H1 (cell line): ENCODE results near the gene GPX7. TPM values are rescaled to one million over a fixed set of nuclear protein-coding genes. Genes with fewer than 3 reads are reported as not detected.

Source experiments
- CTCF ChIA-PET: fragments of 300-600 bp; sonication (Branson Sonifier 250); formaldehyde crosslinking; loops from one replicate; lab custom pipeline; 2021; ENCODE audit not compliant: partially characterized antibody; lab: Charles Lee
- POLR2A ChIA-PET: fragments of 300-600 bp; sonication (Branson Sonifier 250); formaldehyde crosslinking; loops from one replicate; lab custom pipeline; 2021; ENCODE audit warnings: inconsistent platforms; ENCODE audit not compliant: partially characterized antibody; lab: Charles Lee
- DNase-seq, 2 experiments: peaks; one replicate each; pipeline versions ENCODE4 v3.0.0 to v3.0.0-alpha.2; 2010 to 2022; ENCODE audit warnings: low spot score in 2 of 2, low read depth in 1 of 2, mixed read lengths in 1 of 2
- FAIRE-seq: peaks from 2 replicates; lab custom pipeline; 2011; peaks lifted over from hg19 to GRCh38; lab: Jason Lieb, UNC
- H2AFZ ChIP-seq: 2 replicates; pipeline ENCODE4 v1.8.1; 2012; ENCODE audit warnings: low read length, inconsistent platforms
- H2AK5ac ChIP-seq: 2 replicates; pipeline ENCODE4 v1.6.1; 2013; ENCODE audit warnings: low read depth, low read length
- H2BK120ac ChIP-seq: replicated peaks from 2 replicates; pipeline ENCODE3; 2013; ENCODE audit warnings: low read depth, low read length, inconsistent platforms
- H2BK12ac ChIP-seq: 2 replicates; pipeline ENCODE4 v1.6.1; 2013; ENCODE audit warnings: low read depth, low read length
- H2BK15ac ChIP-seq: 2 replicates; pipeline ENCODE4 v1.6.1; 2013; ENCODE audit warnings: low read length
- H2BK20ac ChIP-seq: 2 replicates; pipeline ENCODE4 v1.6.1; 2013; ENCODE audit warnings: low read length
- H2BK5ac ChIP-seq: 2 replicates; pipeline ENCODE4 v1.6.1; 2013; ENCODE audit warnings: low read depth, low read length
- H3K14ac ChIP-seq: 2 replicates; pipeline ENCODE4 v1.6.1; 2013; ENCODE audit warnings: inconsistent platforms; ENCODE audit not compliant: insufficient read length
- H3K18ac ChIP-seq: 2 replicates; pipeline ENCODE4 v1.6.1; 2013; ENCODE audit warnings: low read length; ENCODE audit errors: extremely low read depth
- H3K23ac ChIP-seq: 2 replicates; pipeline ENCODE4 v1.6.1; 2013; ENCODE audit warnings: inconsistent platforms; ENCODE audit not compliant: insufficient read length
- H3K23me2 ChIP-seq: 2 replicates; pipeline ENCODE4 v1.6.1; 2013; ENCODE audit warnings: low read depth, low read length
- H3K27ac ChIP-seq: 2 replicates; pipeline ENCODE4 v1.6.1; 2011; ENCODE audit warnings: low read depth, low read length, inconsistent platforms
- H3K27me3 ChIP-seq, 4 experiments: replicated peaks in 1 of 4; 1 replicate in 1 of 4; 2 replicates in 3 of 4; pipeline versions ENCODE4 v1.6.1 to v1.8.1; 2011 to 2013; ENCODE audit warnings: low read length in 3 of 4, mild to moderate bottlenecking in 3 of 4, inconsistent platforms in 2 of 4, mixed read lengths in 2 of 4, moderate library complexity in 1 of 4; ENCODE audit not compliant: control insufficient read depth in 3 of 4, insufficient read depth in 3 of 4; ENCODE audit errors: extremely low read depth in 1 of 4
- H3K36me3 ChIP-seq, 4 experiments: 2 replicates each; pipeline versions ENCODE4 v1.6.1 to v1.8.1; 2011 to 2013; ENCODE audit warnings: mild to moderate bottlenecking in 4 of 4, low read length in 3 of 4, moderate library complexity in 2 of 4, control low read depth in 1 of 4, inconsistent platforms in 1 of 4; ENCODE audit not compliant: insufficient read depth in 4 of 4, control insufficient read depth in 2 of 4
- H3K4ac ChIP-seq: replicated peaks from 2 replicates; pipeline ENCODE3; 2013; ENCODE audit warnings: low read length, low read depth, mixed read lengths, inconsistent platforms; ENCODE audit not compliant: insufficient read length
- H3K4me1 ChIP-seq, 4 experiments: replicated peaks in 1 of 4; 1 replicate in 1 of 4; 2 replicates in 3 of 4; pipeline versions ENCODE4 v1.6.1 to v1.8.1; 2011 to 2013; ENCODE audit warnings: low read length in 3 of 4, inconsistent platforms in 2 of 4, mixed read lengths in 1 of 4; ENCODE audit not compliant: insufficient read depth in 4 of 4, control insufficient read depth in 3 of 4
- H3K4me2 ChIP-seq, 2 experiments: 2 replicates each; pipeline versions ENCODE4 v1.6.1 to v1.8.1; 2011 to 2013; ENCODE audit warnings: low read depth in 2 of 2, low read length in 2 of 2, control low read depth in 1 of 2, inconsistent platforms in 1 of 2, mild to moderate bottlenecking in 1 of 2; ENCODE audit not compliant: insufficient read depth in 1 of 2
- H3K4me3 ChIP-seq, 4 experiments: fragments of 200-600, 300-600 bp in 1 of 4; sonication (generic), shearing (Covaris generic), sonication (Bioruptor Twin) in 1 of 4; 2 replicates each; pipeline versions ENCODE4 v1.5.1 to v1.8.1; 2011 to 2016; ENCODE audit warnings: low read length in 4 of 4, low read depth in 3 of 4, control low read depth in 2 of 4, inconsistent platforms in 2 of 4, mild to moderate bottlenecking in 2 of 4, mixed read lengths in 1 of 4, moderate library complexity in 1 of 4; ENCODE audit not compliant: insufficient read depth in 2 of 4; ENCODE audit errors: extremely low read depth in 1 of 4
- H3K56ac ChIP-seq: replicated peaks from 2 replicates; pipeline ENCODE3; 2013; ENCODE audit warnings: low read depth, mild to moderate bottlenecking, mixed read lengths, low read length, inconsistent platforms; ENCODE audit not compliant: insufficient read length
- H3K79me1 ChIP-seq: 2 replicates; pipeline ENCODE4 v1.6.1; 2013; ENCODE audit warnings: low read depth, low read length, control low read depth
- H3K79me2 ChIP-seq, 2 experiments: 2 replicates each; pipeline versions ENCODE4 v1.6.1 to v1.8.1; 2012 to 2013; ENCODE audit warnings: low read length in 2 of 2, mild to moderate bottlenecking in 2 of 2, inconsistent platforms in 1 of 2; ENCODE audit not compliant: insufficient read depth in 2 of 2, control insufficient read depth in 1 of 2
- H3K9ac ChIP-seq, 4 experiments: replicated peaks in 1 of 4; 1 replicate in 1 of 4; 2 replicates in 3 of 4; pipeline versions ENCODE4 v1.6.1 to v1.8.1; 2011 to 2013; ENCODE audit warnings: low read depth in 3 of 4, low read length in 3 of 4, control low read depth in 2 of 4, mild to moderate bottlenecking in 2 of 4, moderate library complexity in 2 of 4, inconsistent platforms in 1 of 4; ENCODE audit errors: extremely low read depth in 1 of 4
- H3K9me3 ChIP-seq, 2 experiments: 2 replicates each; pipeline versions ENCODE4 v1.6.1 to v1.8.1; 2012 to 2013; ENCODE audit warnings: mild to moderate bottlenecking in 2 of 2, moderate library complexity in 2 of 2, control low read depth in 1 of 2, inconsistent platforms in 1 of 2, low read depth in 1 of 2, low read length in 1 of 2, mixed read lengths in 1 of 2; ENCODE audit not compliant: insufficient read depth in 2 of 2
- H4K20me1 ChIP-seq, 2 experiments: replicated peaks in 1 of 2; 2 replicates each; pipeline versions ENCODE3 to v1.8.1; 2011 to 2013; ENCODE audit warnings: inconsistent platforms in 2 of 2, low read length in 2 of 2, mild to moderate bottlenecking in 1 of 2; ENCODE audit not compliant: insufficient read depth in 2 of 2, control insufficient read depth in 1 of 2
- H4K5ac ChIP-seq: 2 replicates; pipeline ENCODE4 v1.6.1; 2013; ENCODE audit warnings: low read length, low read depth, mixed read lengths, inconsistent platforms; ENCODE audit not compliant: insufficient read length
- H4K8ac ChIP-seq: 2 replicates; pipeline ENCODE4 v1.8.0; 2013; ENCODE audit warnings: mild to moderate bottlenecking, moderate library complexity, low read length, inconsistent platforms; ENCODE audit not compliant: insufficient read depth; ENCODE audit errors: extremely low read depth
- H4K91ac ChIP-seq: replicated peaks from 2 replicates; pipeline ENCODE3; 2013; ENCODE audit warnings: low read length, mixed read lengths, inconsistent platforms; ENCODE audit not compliant: insufficient read length
- CBX5 ChIP-seq: fragments of 300-800, 300-1000 bp; sonication (generic); IDR thresholded peaks from 2 replicates; pipeline ENCODE4 v1.7.1; 2016; ENCODE audit warnings: antibody characterized with exemption, low read length, low read depth
- CREB1 ChIP-seq: IDR thresholded peaks from 2 replicates; pipeline ENCODE4 v1.6.1; 2012; ENCODE audit warnings: inconsistent platforms
- CTCF ChIP-seq, 3 experiments: IDR thresholded peaks; 1 replicate in 2 of 3; 2 replicates in 1 of 3; pipeline versions ENCODE4 v1.5.1 to v1.6.1; 2011; ENCODE audit warnings: low read length in 3 of 3, mild to moderate bottlenecking in 3 of 3, inconsistent platforms in 2 of 3, low read depth in 1 of 3, moderate library complexity in 1 of 3; ENCODE audit not compliant: insufficient read depth in 1 of 3; ENCODE audit errors: control extremely low read depth in 1 of 3
- PHF8 ChIP-seq: fragments of 200-600 bp; sonication (generic); conservative IDR thresholded peaks from 2 replicates; pipeline ENCODE4 v1.7.1; 2012; ENCODE audit warnings: low read depth, mild to moderate bottlenecking, inconsistent platforms, low read length, moderate library complexity
- SAP30 ChIP-seq: fragments of 300-600 bp; sonication (generic); IDR thresholded peaks from 2 replicates; pipeline ENCODE4 v1.7.1; 2012; ENCODE audit warnings: low read length, moderate library complexity, mild to moderate bottlenecking, inconsistent platforms; ENCODE audit not compliant: insufficient read depth, insufficient replicate concordance
- SIN3A ChIP-seq, 2 experiments: IDR thresholded peaks in 1 of 2; conservative IDR thresholded peaks in 1 of 2; 2 replicates each; pipeline ENCODE4 v1.6.1; 2011 to 2012; ENCODE audit warnings: low read length in 2 of 2, improper control_type of control experiment in 1 of 2, low read depth in 1 of 2, mild to moderate bottlenecking in 1 of 2
- SP4 ChIP-seq: IDR thresholded peaks from 2 replicates; pipeline ENCODE4 v1.6.1; 2012; ENCODE audit warnings: low read length, inconsistent platforms
- TAF1 ChIP-seq: IDR thresholded peaks from 2 replicates; pipeline ENCODE4 v1.6.1; 2011; ENCODE audit warnings: mild to moderate bottlenecking, low read depth, low read length
- USF2 ChIP-seq: IDR thresholded peaks from 2 replicates; pipeline ENCODE4 v1.6.1; 2011; ENCODE audit warnings: low read length, improper control_type of control experiment
- ZNF274 ChIP-seq: IDR thresholded peaks from 2 replicates; pipeline ENCODE4 v1.7.0; 2012; ENCODE audit warnings: low read length, borderline replicate concordance; ENCODE audit errors: extremely low read depth
- polyA plus RNA-seq, 7 experiments: library from polyadenylated mRNA; depleted of rRNA in 3 of 7; stranded (reverse) in 5 of 7; unstranded in 2 of 7; fragments of >200 nt in 5 of 7; fragments of 200-250 nt in 2 of 7; gene quantifications; 1 replicate in 5 of 7; 2 replicates in 1 of 7; 4 replicates in 1 of 7; pipeline versions ENCODE4 v1.2.1 to v1.2.3, GENCODE V29; 2011 to 2013; ENCODE audit warnings: missing spikeins in 2 of 7, mixed read lengths in 2 of 7
- total RNA-seq: library from RNA; stranded (reverse); fragmentation: NEBNext Ultra II Directional; extraction: Animal tissue kit (Norgen Biotek cat#: 25700); gene quantifications from 2 replicates; pipeline ENCODE4 v1.2.1, GENCODE V29; 2021

The GPX7 gene
- total and polyA plus RNA-seq, 2 of the 8 experiments (the other 6 are each of a cell fraction or from before 2014, with no cell fraction given), result 13.0 to 37.5 TPM

DNA sequence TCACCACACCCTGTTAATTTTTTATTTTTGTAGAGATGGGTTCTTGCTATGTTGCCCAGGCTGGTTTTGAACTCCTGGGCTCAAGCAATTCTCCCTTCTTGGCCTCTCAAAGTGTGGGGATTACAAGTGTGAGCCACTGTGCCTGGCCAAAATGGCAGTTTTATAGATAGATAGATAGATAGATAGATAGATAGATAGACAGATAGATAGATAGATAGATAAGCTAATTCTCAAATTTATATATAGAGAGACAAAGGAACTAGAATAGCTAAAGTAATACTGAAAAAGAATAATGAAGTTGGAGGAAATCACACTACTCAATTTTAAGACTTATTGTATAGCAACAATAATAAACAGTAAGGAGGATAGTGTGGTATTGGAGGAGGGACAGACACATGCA, 51.9 kb downstream of the GPX7 start:
- no peaks in the 10 kb centered on the region for H3K36me3 ChIP-seq
- H3K27ac ChIP-seq, result no peak overlapping the region
- H3K4me2 ChIP-seq, result no peak overlapping the region
- H3K18ac ChIP-seq, result no peak overlapping the region
- H4K91ac ChIP-seq, result no peak overlapping the region
- no peak overlapping the region for H2BK12ac ChIP-seq
- no peak overlapping the region for H3K56ac ChIP-seq
- no peak overlapping the region for H3K4me3 ChIP-seq
- H2BK15ac ChIP-seq, result no peak overlapping the region
- no peak overlapping the region for H2BK120ac ChIP-seq
- POLR2A ChIA-PET, result interaction anchor here (1.2 kb wide), 1 partner anchor 80 kb away, joined by 3 read pairs; no protein-coding TSS in a partner anchor
- no peak overlapping the region for H2BK5ac ChIP-seq
- H3K4me1 ChIP-seq, result no peaks in the 10 kb centered on the region; a peak in 2 of 7 replicates
- H3K4ac ChIP-seq, result no peak overlapping the region
- no peak overlapping the region for H2BK20ac ChIP-seq
- TF ChIP-seq CBX5 (no peak), USF2 (no peak), TAF1 (no peak), PHF8 (no peak), CREB1 (no peak), SP4 (no peak), ZNF274 (no peak), CTCF (IDR thresholded peaks at IDR 0.05; ENCODE audit: control extremely low read depth in 1 of 3, insufficient read depth in 1 of 3, low read depth in 1 of 3, low read length in 3 of 3) (no peak), SAP30 (no peak), SIN3A (conservative IDR thresholded peaks at IDR 0.05 in 1 of 2, IDR thresholded peaks at IDR 0.05 in 1 of 2; ENCODE audit: low read depth in 1 of 2, low read length in 2 of 2) (no peak)
- CTCF ChIA-PET, result no interaction called here
- H3K9ac ChIP-seq, result no peak overlapping the region
- no peak overlapping the region for H4K5ac ChIP-seq
- FAIRE-seq (no peak), DNase-seq (no peak)
- no peak overlapping the region for H2AK5ac ChIP-seq
- H3K9me3 ChIP-seq, result no peaks in the 10 kb centered on the region
- H3K79me2 ChIP-seq, result no peaks in the 10 kb centered on the region
- no peak overlapping the region for H3K14ac ChIP-seq
- no peaks in the 10 kb centered on the region for H3K27me3 ChIP-seq
- no peak overlapping the region for H2AFZ ChIP-seq
- H4K20me1 ChIP-seq, result no peaks in the 10 kb centered on the region
- H3K23ac ChIP-seq, result no peak overlapping the region
- no peaks in the 10 kb centered on the region for H3K23me2 ChIP-seq
- H4K8ac ChIP-seq, result no peak overlapping the region
- no peaks in the 10 kb centered on the region for H3K79me1 ChIP-seq
